M059J (cell line): ENCODE data around the gene CCDC137. TPM values are rescaled to one million over a fixed set of nuclear protein-coding genes. Genes with fewer than 3 reads are reported as not detected.

ENCODE experiments used
- DNase-seq: peaks from one replicate; pipeline ENCODE4 v3.0.0-alpha.2; 2012; ENCODE audit warnings: low read depth
- total RNA-seq: library from RNA; depleted of rRNA; stranded (reverse); fragments of >200 nt; shearing (Covaris generic); gene quantifications from 2 replicates; pipeline ENCODE4 v1.2.3, GENCODE V29; 2014

CCDC137 gene
- total RNA-seq, 1 experiment from 2014 or later: 32.1 TPM

DNA sequence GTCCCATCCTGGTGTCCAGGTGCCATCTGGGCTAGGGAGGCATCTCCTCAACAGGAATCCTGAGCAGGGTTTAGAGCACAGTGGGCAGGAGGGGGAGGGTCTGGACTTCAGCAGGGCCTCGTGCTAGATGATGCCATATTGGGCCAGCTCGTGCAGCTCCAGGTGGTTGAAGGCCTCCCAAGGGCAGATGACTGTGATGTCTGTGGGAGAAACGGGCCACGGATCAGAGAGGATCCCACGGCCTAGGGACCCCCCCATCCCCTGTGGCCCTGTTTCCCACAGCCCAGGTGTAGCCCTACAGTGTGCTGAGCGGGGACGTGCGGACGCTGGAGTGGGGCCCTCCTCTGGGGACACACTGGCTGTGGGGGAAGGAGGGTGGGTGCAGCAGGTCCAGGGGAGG lies 15.6 kb upstream of the CCDC137 start:
- no peak for DNase-seq

GRCh38 chr17:81651692-81652091 lies 14.8 kb upstream of the CCDC137 start:
- DNase-seq: peak; percentile 96

DNA sequence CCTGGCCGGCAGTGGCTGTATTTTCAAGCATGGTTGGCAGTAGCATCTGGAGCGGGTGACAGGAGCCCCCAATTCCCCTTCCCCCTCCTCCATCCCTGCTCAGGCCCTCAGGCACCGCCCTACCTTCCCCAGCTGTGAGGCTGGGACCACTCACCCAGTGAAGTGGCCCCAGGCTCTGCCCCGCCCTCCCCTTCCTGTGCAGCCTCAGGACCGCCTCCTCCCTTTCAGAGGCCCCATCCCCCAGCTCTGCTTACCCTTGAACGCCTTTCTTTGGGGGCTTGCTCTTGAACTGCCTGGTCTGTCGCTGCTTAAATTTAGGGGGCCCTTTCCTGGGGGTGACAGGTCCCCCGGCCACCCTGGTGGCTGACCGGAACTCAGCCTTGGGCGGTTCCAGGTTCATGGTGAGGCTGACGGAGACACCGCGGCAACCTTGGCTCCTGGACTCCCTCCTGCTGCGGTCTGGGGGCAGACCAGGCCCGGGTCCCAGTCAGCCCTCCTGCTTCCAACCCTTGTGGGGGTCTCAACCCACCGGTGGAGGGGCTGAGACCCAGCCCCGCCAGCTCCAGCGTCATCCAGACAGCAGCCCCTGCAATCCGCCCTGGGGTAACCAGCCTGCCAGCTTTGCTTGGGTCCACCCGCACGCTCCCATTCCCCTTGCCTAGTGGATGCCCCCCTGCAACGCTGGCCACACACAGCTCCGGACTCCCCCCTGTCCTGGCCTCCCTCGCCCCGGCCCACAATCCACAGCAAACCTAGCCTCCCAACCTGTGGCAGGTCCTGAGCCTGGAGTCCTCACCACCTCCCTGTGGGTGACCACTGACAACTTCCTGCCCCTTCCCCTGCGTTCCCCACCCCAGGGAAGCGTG lies 13.4 kb upstream of the CCDC137 start:
- DNase-seq: no peak

- no peak for DNase-seq
Measured at GRCh38 chr17:81655378-81656117, 11.0 kb upstream of the CCDC137 start.

GRCh38 chr17:81656118-81656743 lies 10.3 kb upstream of the CCDC137 start, which contains the start of gene PDE6G:
Gene PDE6G, minus strand, starts transcription at chr17:81656542. Its CDS starts 3,237 bp downstream, at chr17:81653305.
- no peak for DNase-seq

GRCh38 chr17:81656835-81657234 lies 9.7 kb upstream of the CCDC137 start:
- no peak for DNase-seq

DNA sequence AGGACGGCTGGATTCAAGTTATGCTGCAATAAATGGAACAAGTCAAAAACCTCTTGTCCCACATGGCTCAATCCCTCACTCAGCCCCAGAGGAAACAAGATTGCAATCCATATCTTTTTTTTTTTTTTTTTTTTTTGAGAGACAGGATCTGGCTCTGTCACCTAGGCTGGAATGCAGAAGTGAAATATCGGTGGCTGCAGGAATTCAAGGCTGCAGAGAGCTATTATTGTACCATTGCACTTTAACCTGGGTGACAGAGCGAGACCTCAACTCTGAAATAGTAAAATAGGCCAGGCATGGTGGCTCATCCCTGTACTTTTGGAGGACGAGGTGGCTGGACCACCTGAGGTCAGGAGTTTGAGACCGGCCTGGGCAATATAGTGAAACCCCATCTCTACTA lies 7.5 kb upstream of the CCDC137 start:
- no peak for DNase-seq

DNA sequence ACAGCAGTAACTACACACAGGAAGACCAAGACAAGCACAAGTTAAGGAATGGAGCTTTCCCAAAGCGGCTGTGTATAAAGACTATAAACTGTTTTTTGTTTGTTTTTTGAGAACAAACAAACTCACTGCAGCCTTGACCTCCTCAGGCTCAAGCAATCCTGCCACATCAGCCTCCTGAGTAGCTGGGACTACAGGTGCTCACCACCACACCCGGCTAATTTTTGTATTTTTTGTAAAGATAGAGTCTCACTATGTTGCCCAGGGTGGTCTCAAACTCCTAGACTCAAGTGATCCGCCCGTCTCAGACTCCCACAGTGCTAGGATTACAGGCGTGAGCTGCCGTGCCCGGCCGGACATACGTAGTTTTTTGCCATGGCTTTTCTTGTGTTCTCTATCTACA lies 6.1 kb upstream of the CCDC137 start:
- no peak for DNase-seq

- no peak for DNase-seq
Measured at GRCh38 chr17:81662002-81662401, 4.5 kb upstream of the CCDC137 start.

- DNase-seq: no peak
Measured at GRCh38 chr17:81664051-81664470, 2.5 kb upstream of the CCDC137 start.

GRCh38 chr17:81665205-81666091 lies 1.1 kb upstream of the CCDC137 start:
- DNase-seq: peak; percentile 18

DNA sequence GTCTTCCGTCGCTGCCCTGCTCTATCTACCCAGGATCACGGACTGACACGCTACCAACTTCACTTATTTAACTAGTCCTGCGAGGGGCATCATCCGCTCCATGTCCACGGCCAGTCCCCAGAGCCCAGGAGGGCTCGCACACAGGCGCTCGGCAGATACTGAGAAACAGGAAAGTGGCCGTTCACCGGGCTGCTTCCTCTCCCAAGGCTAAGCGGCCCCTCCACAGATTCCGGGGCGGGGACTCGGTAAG lies 520 bp upstream of the CCDC137 start:
- peak; percentile 29 for DNase-seq

- no peak for DNase-seq
Measured at GRCh38 chr17:81667754-81668153, 1.2 kb downstream of the CCDC137 start.

GRCh38 chr17:81672504-81672903 lies 6.0 kb downstream of the CCDC137 start:
- no peak for DNase-seq

- DNase-seq: no peak
Measured at GRCh38 chr17:81672954-81673353, 6.4 kb downstream of the CCDC137 start.

DNA sequence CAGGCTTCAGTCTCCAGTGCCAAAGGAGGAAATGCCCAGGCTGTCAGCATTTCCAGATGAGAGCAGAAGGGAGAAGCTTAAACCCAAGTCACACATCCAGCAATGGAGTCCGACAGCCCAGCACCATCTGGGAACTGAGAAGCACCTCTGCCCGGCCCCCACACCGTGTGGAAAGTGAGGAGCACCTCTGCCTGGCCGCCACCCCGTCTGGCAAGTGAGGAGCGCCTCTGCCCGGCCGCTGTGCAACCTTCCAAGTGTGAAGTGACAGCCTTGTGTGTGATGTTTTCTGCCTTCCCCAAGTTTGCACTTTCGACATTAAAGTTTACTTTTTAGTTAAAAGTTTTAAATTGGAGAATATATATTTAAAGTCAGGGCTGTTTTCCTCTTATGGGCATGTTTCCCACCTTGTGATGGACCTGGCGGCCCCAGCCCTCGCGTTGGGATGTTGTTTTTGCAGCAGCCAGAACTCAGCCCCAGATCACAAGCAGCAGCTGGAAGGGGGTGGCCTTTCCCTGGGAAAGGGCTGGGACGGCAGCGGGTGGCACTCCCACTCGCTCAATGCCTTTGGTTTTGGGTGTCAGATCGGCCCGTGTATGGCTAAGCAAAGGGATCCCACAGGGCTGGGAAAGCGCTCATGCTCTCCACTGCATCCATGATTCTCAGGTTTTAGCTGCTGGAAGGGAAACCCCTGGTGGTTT lies 7.2 kb downstream of the CCDC137 start:
- no peak for DNase-seq

DNA sequence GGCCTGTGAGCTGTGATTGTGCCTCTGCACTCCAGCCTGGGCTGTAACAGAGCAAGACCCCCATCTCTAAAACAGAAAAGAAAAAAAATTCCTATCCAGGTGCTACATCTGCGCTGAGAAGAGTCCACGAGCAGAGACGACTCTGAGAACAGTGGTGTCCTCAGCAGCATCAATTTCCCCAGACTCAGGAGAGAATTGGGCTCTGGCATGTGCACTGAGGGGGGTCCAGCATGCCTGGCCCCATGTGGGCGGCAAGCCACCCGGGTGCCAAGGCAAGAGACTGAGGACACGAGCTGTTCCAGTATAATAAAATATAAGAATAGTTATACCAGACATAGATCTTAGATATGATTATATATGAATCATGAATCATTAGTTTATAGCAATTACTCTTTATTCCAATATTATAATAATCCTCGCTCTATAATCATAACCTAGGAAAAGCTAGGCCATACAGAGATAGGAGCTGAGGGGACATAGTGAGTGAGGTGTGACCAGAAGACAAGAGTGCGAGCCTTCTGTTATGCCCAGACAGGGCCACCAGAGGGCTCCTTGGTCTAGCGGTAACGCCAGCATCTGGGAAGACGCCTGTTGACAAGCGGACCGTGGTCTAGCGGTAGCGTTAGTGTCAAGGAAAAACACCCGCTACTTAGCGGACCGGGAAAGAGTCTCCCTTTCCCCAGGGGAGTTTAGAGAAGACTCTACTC lies 9.1 kb downstream of the CCDC137 start:
- peak; percentile 32 for DNase-seq

- DNase-seq: no peak
Measured at GRCh38 chr17:81676906-81677305, 10.4 kb downstream of the CCDC137 start.

DNA sequence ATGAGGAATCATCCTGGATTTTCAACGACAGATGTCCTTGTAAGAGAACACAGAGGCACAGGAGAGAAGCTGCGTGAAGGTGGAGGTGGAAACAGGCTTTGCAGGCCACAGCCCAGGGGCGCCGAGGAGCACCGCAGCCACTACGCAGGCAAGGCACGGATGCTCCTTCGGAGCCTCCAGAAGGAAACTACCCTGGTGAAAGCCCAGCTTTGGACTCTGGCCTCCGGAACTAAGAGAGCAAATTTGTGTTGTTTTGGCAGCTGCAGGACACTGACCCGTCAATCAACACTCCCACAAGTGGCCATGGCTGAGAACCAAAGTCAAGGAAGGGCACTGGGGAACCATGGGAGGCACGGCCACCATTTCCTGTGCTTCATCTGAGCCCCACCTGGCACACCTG lies 13.6 kb downstream of the CCDC137 start:
- DNase-seq: no peak

DNA sequence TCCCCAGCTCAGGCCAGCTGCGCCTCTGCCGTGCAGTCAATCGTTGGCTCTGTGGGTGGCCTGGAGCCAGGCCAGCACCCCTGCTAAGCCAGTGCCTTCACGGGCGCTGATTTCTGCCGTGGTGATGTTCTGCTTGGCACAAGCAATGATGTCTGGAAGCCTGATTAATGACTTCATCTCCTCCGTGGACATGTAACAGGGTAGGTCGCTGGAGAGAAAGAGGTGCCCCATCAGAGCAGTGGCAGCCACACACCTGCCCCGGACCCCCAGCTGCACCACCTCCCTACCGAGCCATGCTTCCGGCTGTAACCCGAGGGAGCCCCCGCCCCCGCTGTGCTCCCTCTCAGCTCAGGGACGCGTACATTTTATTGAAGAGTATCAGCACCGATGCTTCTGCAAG lies 15.1 kb downstream of the CCDC137 start:
- DNase-seq: no peak
